Erythroblast (primary cell): Measurements from ENCODE around the gene LHX3.
A peak's percentile ranks its signal among the peaks of the same experiment; 100 is the strongest.

Source experiments
- DNase-seq, 2 experiments: peaks; one replicate each; lab custom pipeline; 2025; lab: John Stamatoyannopoulos, UW
- GATA1 ChIP-seq: IDR thresholded peaks from 2 replicates; pipeline ENCODE4 v1.6.1; 2011; ENCODE audit warnings: low read depth, mild to moderate bottlenecking, control low read depth, low read length, moderate library complexity
- POLR2A ChIP-seq: IDR thresholded peaks from 2 replicates; pipeline ENCODE4 v1.6.1; 2011; ENCODE audit warnings: mild to moderate bottlenecking, low read length

Gene LHX3

DNA sequence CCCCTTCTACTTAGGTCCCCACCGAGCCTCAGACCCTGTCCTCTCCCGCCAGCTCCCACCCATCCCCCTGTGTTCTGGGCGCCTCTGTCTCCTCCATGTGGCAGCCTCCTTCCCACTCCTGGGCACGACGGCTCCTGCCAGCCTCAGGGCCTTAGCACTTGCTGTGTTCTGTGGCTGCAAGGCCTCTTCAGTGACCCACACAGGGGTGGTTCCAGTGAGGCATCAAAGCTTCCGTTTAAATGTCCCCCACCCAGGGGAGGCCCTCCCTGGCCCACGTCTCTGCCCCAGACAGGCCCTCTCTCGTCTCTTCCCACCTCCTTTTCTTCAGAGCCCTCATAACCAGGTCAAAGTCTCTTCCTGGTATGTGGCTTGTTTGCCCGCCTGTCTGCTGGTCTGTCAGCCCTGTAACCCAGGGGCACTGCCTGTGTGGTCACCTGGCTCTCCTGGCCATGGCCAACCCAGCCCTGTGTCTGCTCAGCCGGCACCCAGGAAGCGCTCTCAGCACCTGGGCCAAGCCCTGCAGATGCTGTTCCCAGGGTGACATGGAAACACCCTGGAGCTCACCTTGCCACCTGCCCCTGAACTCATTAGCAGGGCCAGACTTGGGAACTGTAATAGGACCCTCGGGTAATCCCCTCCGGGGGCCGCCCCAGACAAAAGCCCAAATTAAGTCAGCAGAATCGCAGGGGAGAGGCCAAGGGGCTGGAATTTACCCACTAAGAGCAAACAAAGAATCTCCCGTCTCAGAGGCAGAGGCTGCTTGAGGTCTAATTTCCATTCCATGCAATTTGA lies 33.7 kb downstream of the LHX3 start:
- DNase-seq, result no peak
- TF ChIP-seq GATA1 (no peak), POLR2A (no peak)

DNA sequence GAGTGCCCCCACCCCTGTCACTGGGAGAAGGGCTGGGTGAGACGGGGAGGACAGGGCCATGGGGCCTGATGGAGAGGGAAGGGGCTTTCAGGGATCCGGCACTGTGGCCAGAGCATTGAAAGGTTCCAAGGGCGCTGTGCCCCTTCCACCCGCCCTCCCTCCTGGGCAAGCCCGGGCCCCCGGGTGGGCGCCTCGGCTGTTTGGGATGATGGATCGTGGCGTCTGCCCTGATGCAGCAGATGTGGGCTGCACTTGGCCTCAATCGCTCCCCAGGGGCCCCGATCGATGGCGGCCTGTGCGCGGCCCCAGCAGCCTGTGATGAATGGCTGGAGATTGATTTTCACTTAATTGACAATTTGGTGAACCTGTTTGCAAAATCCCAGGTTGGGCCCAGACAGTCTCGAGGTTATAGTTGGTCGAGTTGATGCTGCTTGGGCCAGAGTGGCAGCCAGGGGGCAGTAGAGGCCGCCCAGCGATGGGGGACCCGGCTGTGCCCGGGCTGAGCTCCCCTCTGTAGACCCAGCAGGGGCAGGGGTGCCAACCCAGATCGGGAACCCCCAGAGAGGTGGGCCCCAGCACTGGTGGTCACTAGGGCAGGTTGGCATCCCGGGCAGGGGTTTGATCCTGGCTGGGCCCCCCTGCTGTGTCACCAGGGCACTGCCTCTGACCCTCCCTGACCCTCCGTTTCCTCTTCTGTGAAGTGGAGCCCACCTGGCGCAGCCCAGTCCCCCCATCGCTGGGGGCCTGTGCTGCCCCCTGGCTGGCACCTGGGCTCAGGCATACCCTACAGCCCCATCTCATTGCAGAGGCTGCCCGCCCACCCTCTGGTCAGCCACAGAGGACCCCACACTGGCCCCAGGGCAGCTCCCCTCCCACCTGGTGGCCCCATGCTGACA lies 34.7 kb downstream of the LHX3 start:
- peak; percentile 33 to 77 for DNase-seq
- TF ChIP-seq GATA1 (no peak), POLR2A (no peak)

DNA sequence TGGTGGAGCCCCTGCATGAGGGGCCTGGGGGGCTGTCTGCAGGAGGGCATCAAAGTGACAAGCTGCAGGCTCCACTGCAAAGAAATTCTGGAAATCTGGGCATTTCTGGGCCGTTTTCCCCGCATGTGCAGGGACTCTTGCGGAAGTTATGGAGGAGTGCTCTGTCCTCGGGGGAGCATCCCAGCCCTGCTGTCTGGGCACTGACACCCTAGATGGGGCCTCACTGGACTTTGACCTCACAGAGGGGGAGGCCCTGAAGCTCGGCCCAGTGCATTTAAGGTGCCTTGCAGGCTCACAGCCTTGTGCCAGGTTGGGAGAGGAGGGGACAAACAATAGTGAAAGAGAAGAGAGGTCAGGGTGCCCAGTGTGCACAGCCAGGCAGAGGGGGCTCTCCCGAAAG lies 35.4 kb downstream of the LHX3 start:
- no peak for DNase-seq
- no peak for TF ChIP-seq GATA1
- TF ChIP-seq POLR2A, result no peak

DNA sequence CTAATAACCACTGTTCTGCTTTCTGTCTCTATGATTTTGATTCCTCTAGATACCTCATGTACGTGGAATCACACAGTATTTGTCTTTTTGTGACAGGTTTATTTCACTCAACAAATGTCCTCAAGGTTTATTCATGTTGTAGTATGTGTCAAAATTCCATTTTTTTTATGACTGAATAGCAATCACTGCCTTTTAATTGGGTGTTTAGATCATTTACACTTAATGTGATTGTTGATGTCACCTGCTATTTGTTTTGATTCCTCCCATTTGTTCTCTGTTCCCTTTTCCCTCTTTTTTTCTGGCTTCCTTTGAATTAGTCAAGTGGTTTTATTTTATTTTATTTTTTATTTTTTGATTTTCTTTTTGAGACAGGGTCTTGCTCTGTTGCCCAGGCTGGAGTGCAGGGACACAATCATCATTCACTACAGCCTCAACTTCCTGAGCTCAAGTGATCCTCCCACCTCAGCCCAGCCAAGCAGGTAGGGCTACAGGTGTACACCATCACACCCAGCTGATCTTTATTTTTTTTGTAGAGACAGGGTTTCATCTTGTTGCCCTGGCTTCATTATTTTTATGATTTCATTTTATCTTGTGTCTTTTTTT lies 41.6 kb downstream of the LHX3 start:
- TF ChIP-seq GATA1 (no peak), POLR2A (no peak)
- DNase-seq, result no peak

DNA sequence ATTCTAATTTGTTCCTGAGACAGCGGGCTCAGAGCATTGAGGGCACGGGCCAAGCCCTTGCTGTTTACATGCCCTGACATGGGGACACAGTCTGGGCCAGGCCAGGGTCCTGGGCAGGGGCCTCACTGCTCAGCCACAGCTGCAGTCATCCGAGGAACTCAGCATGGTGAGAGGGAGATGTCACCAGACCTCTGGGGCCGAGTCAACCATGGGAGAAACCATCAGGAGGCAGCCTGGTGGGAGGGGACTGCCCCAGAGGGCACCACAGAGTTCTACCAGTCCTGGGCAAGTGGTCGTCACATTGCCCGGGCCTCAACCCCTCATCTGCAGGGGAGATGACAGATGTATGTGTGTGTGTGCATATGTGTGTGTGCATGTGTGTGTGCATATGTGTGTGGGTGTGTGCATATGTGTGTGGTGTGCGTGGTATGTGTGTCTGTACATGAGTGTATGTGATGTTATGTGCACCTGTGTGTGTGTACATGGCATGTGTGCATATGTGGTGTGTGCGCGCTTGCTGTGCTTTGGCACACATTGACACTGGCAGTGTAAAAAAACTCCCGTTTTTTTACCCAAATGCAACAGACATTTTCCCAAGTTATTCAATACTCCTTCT lies 43.8 kb downstream of the LHX3 start:
- TF ChIP-seq POLR2A (no peak), GATA1 (no peak)
- DNase-seq, result no peak

DNA sequence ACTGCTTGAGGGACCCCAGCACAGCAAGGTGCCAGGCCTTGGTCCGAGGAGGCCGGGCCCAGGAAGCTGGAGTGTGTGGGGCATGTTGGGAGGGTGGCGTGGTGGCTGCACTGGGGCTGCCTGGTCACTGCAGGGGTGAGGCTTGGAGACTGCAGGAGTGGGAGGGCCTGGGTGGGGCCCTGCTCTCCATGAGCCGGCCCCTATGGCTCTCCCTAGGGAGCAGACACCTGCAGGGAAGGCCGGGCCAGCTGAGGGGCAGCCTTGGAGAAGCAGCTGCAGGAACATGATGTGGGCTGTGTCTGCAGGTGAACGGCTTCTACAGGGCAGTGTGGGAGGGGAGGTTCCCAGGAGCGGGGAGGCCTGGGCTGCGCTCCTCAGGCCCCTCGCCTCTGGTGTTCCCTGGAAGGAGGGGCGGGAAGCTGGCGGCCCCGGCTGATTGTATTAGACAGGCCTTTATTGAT lies 44.5 kb downstream of the LHX3 start:
- TF ChIP-seq GATA1 (no peak), POLR2A (no peak)
- DNase-seq, result no peak

DNA sequence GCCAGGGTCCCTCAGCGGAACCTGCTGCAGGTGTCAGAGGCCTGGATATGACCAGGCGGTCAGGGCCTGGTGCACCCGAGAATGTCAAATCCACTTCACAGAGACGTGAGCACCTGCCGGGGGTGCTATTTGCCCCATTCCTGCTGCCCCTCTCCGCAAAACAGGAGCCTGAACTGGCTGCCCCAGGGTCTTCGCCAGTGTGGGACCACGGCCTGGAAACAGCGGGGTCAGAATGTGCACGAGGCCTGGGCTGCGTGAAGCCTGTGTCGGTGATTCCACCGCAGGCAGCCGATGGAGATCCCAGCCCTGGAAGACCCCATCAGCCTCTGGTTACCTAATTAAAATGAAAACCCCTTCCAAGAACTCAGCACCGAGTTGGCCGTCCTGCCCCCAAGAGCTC lies 45.1 kb downstream of the LHX3 start:
- DNase-seq, result no peak
- TF ChIP-seq POLR2A (no peak), GATA1 (no peak)

DNA sequence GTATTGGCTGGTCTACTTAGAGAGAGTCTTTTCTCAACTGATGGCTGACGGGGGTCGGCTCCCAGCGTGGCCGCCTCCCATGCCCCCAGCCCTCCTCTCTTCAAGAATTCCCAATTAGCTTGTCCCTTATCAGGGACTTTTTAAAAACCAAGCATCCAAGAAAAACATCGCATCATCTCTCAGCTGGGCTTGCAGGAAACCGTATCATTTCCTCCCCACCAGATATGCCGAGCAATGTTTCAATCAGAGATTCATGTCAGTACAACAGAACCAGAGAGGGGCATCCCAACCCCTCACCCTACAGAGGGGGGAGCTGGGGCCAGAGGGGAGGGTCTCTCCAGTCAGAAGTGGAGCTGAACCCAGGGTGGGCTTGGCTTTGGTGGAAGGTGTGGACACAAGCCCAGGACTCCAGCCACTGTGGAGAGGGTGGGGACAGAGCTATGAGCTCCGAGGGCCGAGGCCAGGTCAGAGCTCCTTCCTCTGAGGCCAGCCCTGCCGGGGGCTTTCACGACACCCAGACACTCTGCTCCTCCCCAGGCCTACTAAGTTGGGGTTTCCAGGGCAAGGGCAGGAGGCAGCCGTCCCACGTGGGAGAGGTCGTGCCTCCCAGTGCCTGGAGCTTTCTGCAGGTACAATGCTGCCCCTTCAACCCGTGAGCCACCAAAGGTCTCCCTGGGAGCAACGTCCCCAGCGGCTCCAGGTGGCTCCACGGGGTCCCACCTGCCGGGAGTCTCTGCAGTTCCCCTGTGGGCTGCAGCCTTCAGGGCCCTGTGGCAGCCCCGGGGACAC lies 47.3 kb downstream of the LHX3 start:
- TF ChIP-seq GATA1, result no peak
- no peak for TF ChIP-seq POLR2A
- DNase-seq, result no peak

DNA sequence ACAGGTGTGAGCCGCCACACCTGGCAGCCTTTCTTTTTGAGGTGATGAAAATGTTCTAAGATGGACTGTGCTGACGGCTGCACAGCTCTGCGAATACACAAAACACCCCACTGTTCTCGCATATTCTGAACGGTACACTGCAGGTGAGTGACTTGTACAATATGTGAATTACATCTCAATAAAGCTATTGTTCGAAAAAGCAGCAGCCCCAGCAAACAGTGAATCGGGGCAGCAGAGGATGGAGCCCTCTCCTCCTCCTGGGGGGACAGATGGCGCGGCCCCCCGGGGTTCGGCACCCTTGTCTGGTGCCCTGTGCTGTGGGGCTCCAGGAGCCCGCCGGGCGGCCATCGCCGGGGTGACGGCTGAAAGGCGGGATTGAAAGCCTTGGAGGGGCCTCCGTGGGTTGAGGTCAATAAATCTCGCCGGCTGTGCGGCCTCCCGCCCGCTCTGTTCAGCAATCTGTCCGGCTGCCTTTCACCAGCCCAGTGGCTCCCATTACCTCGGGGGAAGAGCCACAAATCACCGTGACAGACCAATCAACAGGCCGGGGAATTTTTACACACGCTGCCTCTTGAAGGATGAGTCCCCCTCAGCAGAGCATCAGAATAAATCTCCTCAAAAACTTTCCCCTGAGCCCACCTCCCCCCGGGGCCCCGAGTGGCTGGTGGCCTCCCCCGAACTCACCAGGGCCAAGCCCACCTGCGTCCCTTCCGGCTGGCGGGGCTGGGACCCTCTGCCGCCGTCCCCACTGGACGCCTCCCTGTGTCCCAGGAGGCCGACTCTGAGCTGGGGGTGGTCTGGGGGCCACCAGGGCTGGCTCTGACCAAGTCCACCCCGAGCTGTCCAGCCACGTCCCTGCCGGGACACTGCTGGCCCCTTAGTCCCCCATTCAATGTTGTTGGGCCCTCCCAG lies 48.5 kb downstream of the LHX3 start:
- DNase-seq, result no peak
- no peak for TF ChIP-seq GATA1
- no peak for TF ChIP-seq POLR2A

DNA sequence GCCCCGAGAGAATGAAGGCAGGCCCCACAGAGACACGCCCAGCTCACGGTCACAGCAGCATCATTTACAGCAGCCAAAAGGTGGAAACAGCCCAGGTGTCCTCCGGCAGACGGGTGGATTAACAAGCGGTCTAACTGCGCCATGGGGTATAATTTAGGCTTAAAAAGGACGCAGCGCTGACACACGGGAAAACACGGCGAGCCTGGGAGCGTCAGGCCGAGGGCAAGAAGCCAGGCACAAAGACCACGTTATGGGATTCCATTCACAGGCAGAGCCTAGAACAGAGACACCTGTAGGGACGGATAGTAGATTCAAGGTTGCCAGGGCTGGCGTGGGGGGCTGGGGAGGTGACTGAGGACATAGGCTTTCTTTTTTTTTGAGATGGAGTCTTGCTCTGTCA lies 49.4 kb downstream of the LHX3 start:
- TF ChIP-seq POLR2A, result no peak
- no peak for TF ChIP-seq GATA1
- no peak for DNase-seq

DNA sequence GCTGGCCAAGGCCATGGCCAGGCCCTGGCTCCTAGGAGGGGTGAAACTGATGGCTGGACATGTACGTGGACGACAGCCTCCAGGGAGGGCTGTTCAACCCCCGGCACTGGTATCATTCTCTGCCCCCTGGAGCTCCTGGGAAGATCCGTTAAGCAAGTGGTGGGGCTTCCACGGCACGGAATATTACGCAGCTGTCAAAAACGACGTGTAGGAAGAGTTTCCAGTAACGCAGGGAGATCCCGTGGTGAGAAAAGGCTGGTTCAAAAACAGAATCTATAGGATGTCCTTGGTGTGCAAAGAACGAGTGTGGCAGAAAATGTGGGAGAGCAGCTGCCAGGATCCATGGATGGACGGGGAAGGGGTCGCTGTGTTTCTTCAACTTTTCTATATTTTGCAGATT lies 50.0 kb downstream of the LHX3 start:
- no peak for DNase-seq
- TF ChIP-seq POLR2A (no peak), GATA1 (no peak)

DNA sequence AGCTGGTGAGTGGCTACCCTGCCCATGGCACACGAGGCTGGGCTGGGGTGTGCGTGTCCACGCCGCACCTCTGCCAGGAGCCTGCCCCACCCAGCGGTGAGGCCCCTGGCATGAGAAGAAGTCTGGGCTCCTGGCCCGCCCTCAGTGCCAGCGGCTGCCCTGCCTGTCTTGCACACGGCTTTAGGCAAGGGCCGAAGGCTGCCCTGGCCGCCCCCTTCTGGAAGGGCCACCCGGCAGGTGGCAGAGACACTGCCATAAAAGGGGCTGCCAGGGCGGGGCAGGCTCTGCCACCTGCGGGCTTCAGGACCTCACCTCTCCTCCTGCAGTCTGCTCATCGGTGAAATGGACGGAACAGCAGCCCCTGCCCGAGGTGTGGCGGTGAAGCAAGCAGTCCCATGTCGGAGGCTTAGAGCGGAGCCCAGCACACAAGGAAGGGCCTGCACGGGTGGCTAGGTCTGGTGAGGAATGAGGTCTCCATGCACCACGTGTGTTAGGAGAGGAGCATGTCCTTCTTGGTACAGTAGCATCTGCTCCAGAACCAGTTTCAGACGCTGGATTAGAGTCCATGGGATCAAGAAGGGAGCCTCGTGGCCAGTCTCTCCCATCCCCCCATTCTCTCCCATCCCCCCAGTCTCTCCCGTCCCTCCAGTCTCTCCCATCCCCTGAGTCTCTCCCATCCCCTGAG lies 51.4 kb downstream of the LHX3 start:
- no peak for DNase-seq
- no peak for TF ChIP-seq POLR2A
- no peak for TF ChIP-seq GATA1
